SKM-1 treated with dmso at 0.1 percent for 144 hours (cell line): Measurements from ENCODE around the gene NAPB.

Experiments
- DNase-seq: peaks from one replicate; lab custom pipeline; 2025; ENCODE audit not compliant: unreplicated experiment; lab: John Stamatoyannopoulos, UW

The NAPB gene

GRCh38 chr20:23407781-23408464, 13.4 kb downstream of the NAPB start:
- DNase-seq = no peak

GRCh38 chr20:23406880-23407279, 14.4 kb downstream of the NAPB start:
- DNase-seq = no peak

- DNase-seq = no peak
These were observed 17.1 kb downstream of the NAPB start for GRCh38 chr20:23404196-23404595.

GRCh38 chr20:23403751-23404150, 17.5 kb downstream of the NAPB start:
- DNase-seq = no peak

- DNase-seq = no peak
These were observed 20.2 kb downstream of the NAPB start for GRCh38 chr20:23401051-23401450.

- DNase-seq = no peak
These were observed 21.6 kb downstream of the NAPB start for GRCh38 chr20:23399568-23400241.

- DNase-seq = no peak
These were observed 23.3 kb downstream of the NAPB start for GRCh38 chr20:23397961-23398360.

- DNase-seq = no peak
These were observed 24.2 kb downstream of the NAPB start for GRCh38 chr20:23396950-23397627.

- DNase-seq = no peak
These were observed 27.1 kb downstream of the NAPB start for GRCh38 chr20:23393996-23394775.

- no peak for DNase-seq
These were observed 29.5 kb downstream of the NAPB start for GRCh38 chr20:23391707-23392310.

GRCh38 chr20:23390091-23390774, 31.1 kb downstream of the NAPB start:
- DNase-seq = no peak

- no peak for DNase-seq
These were observed 34.2 kb downstream of the NAPB start for GRCh38 chr20:23387118-23387443.

GRCh38 chr20:23386304-23387117, 34.8 kb downstream of the NAPB start:
- no peak for DNase-seq

- no peak for DNase-seq
These were observed 39.4 kb downstream of the NAPB start for GRCh38 chr20:23381876-23382275.

GRCh38 chr20:23379772-23380171, 41.5 kb downstream of the NAPB start:
- no peak for DNase-seq

- DNase-seq = no peak
These were observed 45.5 kb downstream of the NAPB start for GRCh38 chr20:23375827-23376226.

GRCh38 chr20:23374441-23374840, 46.8 kb downstream of the NAPB start:
- no peak for DNase-seq

GRCh38 chr20:23371496-23371895, 49.8 kb downstream of the NAPB start:
- no peak for DNase-seq

GRCh38 chr20:23370873-23371272, 50.4 kb downstream of the NAPB start:
- no peak for DNase-seq

- no peak for DNase-seq
These were observed 51.0 kb downstream of the NAPB start for GRCh38 chr20:23370274-23370673.
